GM10847 (cell line): ENCODE data around the gene NFAT5.
A peak's percentile ranks its signal among the peaks of the same experiment; 100 is the strongest.

Experiments
- POLR2A ChIP-seq: IDR thresholded peaks from 2 replicates; pipeline ENCODE4 v1.6.1; 2011; ENCODE audit not compliant: insufficient read length; ENCODE audit errors: extremely low read depth

Gene NFAT5

GRCh38 chr16:69711115-69711740 is 145.5 kb downstream of the NFAT5 start:
- no peak for TF ChIP-seq POLR2A

GRCh38 chr16:69712277-69712676 is 146.5 kb downstream of the NFAT5 start:
- no peak for TF ChIP-seq POLR2A

DNA sequence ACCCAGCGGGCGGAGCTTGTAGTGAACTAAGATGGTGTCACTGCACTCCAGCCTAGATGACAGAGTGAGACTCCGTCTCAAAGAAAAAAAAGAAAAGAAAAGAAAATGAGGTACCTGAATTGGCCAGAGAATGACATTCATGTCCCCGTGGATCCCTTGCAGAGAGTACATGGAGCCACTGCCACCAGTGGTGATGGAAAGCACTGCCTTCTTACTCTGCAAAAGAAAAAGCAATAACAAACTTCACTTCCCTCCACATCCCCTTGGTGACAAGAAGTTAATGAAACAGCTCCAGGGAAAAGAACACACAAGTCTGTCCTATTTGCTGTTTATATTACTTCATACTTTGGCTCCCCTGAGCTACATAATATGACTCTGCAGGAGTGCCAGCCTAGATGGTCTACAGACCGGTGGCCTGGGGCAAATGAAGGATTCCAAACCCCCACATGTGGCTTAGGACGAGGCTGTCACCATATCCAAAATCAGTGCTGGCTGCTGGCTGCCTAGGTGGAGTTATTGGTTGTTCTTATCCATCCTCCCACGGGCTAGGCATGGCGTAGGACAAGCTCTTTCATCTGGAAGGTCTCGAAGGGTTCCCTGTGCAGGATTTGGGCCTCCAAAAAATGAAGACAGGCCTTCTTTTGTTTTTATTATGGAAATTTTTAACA is 147.3 kb downstream of the NFAT5 start:
- no peak for TF ChIP-seq POLR2A

- no peak for TF ChIP-seq POLR2A
Observed at GRCh38 chr16:69717066-69717465, 151.3 kb downstream of the NFAT5 start.

DNA sequence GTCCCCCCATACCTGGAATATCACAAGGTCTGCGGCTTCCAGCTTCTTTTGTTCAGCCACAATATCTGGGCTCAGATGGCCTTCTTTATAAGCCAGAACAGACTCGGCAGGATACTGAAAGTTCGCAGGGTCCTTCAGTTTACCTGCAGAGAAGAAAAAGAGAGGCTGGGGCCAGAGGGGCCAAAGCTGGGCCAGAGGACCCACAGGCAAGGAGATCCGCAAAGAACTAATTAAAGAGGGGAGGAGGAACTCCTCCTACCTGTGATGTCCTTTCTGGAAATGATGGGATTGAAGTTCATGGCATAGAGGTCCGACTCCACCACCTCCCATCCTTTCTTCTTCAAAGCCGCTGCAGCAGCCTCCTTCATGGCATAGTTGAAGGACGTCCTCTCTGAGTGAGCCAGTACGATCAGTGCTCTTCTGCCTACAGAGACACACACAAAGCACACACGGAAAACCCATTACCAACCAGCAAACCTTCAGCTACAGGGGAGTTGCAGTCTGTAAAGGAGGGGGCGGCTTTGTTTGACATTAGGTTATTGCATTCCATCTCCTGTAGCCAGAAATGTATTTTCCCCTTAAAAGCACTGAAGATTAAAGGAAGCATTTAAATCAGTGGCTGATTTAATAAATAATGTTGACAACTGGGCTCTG is 152.5 kb downstream of the NFAT5 start:
- no peak for TF ChIP-seq POLR2A

- no peak for TF ChIP-seq POLR2A
Observed at GRCh38 chr16:69720822-69721430, 155.2 kb downstream of the NFAT5 start.

DNA sequence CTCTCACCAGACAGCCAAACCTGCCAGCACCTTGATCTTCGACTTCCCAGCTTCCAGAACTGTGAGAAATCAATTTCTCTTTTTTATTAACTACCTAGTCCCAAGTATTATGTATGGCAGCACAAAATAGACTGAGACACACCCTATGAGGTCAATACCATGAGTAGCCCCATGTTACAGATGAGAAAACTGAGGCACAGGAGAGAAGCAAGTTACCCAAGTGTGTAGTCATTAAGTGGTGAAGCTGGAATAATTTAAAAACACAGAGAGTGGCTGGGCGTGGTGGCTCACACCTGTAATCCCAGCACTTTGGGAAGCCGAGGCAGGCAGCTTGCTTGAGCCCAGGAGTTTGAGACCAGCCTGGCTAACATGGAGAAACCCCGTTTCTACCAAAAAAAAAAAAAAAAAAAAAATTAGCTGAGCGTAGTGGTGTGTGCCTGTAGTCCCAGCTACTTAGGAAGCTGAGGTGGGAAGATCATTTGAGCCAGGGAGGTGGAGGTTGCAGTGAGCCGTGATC is 155.7 kb downstream of the NFAT5 start:
- TF ChIP-seq POLR2A = no peak

DNA sequence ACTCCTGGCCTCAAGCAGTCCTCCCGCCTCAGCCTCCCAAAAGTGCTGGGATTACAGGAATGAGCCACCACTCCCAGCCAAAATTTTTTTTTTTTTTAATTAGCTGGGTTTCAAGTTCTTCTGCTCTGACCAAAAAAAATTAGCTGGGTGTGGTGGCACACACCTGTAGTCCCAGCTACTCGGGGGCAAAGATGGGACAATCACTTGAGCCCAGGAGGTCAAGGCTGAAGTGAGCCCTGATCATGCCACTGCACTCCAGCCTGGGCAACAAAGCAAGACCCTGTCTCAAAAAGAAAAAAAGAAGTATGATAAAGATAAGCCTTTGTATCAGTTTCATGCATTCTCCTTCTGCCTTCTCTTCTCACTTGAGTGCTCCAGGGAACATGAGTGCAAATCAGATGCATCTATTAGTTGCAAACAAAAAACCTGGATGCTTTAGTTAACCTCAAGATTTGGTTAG is 158.7 kb downstream of the NFAT5 start:
- TF ChIP-seq POLR2A = no peak

DNA sequence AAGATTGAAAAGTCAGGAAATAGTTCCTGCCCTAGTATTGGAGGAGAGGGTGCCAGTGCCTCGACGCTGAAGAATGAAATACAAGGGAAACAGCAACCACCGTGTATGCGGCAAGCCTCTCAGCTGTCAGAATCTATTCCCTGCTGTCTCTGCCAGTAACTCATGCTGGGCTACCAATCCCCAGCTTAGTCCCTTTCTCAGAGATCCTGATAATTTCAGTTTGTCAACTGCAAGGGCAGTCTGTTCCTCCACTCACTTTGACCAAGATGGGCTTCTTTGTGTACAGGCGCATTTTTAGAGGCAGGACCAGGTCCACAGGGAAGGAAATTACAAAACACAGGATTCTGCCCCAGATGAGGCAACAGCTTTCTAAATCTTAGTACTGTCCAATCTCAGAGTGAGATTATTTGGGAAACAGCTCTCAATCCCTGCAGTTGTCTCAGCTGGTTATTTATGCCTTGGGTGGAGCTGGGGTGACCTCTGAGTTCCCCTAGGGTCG is 159.3 kb downstream of the NFAT5 start:
- TF ChIP-seq POLR2A = no peak

DNA sequence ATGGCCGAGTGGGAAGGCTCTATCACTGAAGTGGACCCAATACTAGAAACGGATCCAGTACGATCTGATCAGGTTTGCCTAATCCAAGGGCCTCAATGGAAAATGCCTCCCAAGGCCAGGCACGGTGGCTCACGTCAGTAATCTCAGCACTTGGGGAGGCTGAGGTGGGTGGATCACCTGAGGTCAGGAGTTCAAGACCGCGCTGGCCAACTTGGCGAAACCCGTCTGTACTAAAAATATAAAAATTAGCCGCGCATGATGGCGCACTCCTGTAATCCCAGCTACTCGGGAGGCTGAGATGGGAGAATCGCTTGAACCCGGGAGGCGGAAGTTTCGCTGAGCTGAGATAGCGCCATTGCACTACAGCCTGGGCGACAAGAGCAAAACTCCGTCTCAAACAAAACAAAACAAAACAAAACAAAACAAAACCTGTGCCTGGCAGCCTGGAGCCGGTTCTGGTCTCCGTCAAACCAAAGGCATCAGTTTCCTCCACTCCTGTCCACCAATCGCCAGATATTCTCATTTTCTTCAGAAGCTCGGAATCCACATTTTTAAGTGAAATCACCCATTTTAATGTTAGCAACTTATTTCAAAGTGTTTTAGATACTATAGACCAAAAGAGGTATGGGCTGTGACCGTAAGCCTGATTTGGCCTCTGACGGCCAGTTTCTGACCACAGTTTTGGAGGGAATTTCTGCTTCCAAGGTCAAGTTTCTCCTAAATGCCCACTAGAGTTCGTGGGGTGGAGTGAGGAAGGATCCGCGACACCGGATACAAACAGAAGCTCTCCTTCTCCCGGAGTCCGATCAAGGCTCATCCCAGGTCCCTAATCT is 159.9 kb downstream of the NFAT5 start:
- no peak for TF ChIP-seq POLR2A

DNA sequence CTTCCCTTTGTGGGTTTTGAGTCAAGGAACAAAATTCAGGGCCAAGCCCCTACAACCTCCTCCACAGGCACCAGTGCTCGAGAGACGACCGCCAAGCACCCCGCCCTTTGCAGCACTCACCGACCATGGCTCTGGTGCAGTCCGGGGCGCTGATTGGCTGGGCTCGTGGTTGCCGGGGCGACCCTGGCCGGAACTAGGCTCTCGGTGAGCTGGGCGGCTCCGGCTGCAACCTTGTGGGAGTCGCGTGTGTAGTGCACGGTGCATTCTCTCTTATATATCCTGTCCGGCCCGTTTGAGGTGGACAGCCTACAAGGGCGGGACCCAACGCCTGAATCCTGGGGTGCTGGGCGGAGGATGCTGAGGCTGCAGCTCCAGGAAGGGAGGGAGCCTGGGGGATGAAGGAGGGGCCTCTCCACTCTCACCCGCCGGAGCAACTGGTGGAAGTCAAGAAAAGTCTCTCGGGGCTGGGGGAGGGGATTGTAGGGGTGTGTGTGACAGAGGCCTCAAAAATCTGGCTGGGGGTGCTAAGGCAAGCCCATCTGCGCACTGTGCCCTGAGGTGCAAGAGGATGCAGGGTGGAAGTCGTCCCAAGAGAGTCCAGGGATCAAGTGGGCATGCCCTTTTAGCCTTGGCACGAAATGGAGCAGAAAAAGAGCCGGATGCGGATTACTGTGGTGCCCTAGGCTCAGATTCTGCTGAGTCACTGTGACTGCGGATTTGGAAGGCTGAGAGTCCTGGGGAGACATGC is 160.7 kb downstream of the NFAT5 start, which contains the start of gene NQO1:
Gene NQO1, minus strand, starts transcription at position 248 of the 748 bp plus-strand sequence. Its CDS starts 121 bp downstream, at position 127.
- peak; percentile 67 for TF ChIP-seq POLR2A

DNA sequence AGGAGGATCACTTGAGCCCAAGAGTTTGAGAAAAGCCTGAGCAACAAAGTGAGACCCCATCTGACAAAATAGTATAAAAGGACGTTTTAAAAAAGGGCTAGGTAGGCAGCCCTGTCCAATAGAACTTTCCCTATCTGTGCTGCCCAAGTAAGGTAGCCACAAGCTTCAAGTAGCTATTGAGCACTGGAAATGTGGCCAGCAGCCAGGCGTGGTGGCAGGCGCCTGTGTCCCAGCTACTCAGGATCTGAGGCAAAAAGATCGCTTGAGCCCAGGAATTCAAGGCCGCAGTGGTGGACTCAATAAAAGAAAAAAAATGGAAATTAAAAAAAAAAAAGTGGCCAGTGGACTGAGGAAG is 162.1 kb downstream of the NFAT5 start:
- no peak for TF ChIP-seq POLR2A

DNA sequence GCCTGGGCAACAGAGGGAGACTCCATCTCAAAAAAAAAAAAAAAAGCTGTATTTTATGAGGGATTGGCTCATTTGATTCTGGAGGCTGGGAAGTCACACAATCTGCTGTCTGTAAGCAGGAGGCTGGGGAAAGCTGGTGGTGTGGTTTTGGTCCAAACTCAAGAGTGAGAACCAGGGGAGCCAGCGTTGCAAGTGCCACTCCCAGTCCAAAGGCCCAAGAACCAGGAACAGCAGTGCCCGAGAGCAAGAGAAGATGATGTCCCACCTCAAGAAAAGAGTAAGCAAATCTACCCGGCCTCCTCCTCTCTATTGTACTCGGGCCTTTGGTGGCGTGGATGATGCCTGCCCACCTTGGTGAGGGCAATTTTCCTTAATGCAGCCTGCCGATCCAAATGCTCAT is 166.3 kb downstream of the NFAT5 start:
- no peak for TF ChIP-seq POLR2A

- TF ChIP-seq POLR2A = no peak
Observed at GRCh38 chr16:69741519-69741918, 175.8 kb downstream of the NFAT5 start.
